Mesenchymal stem cell (in vitro differentiated cells and primary cell): ENCODE measurements around the gene LDLRAD3.
"Not testable (repeated sequence)": the region's sequence is repeated elsewhere in the genome, so short reads cannot be mapped to it uniquely, and the experiment has no call there.

ENCODE experiments used
- DNase-seq: peaks from one replicate; pipeline ENCODE4 v3.0.0-alpha.2; 2013
- H2AFZ ChIP-seq: one replicate; pipeline ENCODE4 v1.6.1; 2013; ENCODE audit warnings: low read depth, mild to moderate bottlenecking, control low read depth, inconsistent platforms, low read length, moderate library complexity
- H2AK5ac ChIP-seq: 2 replicates; pipeline ENCODE4 v1.6.1; 2013; ENCODE audit warnings: low read length, moderate library complexity, mild to moderate bottlenecking, inconsistent platforms; ENCODE audit not compliant: severe bottlenecking
- H2BK120ac ChIP-seq: one replicate; pipeline ENCODE4 v1.6.1; 2013; ENCODE audit warnings: low read depth, mild to moderate bottlenecking, inconsistent platforms, low read length, moderate library complexity
- H2BK12ac ChIP-seq, 2 experiments: one replicate each; pipeline ENCODE4 v1.6.1; 2013; ENCODE audit warnings: inconsistent platforms in 2 of 2, low read length in 2 of 2, mild to moderate bottlenecking in 2 of 2, moderate library complexity in 2 of 2, control low read depth in 1 of 2
- H2BK15ac ChIP-seq: one replicate; pipeline ENCODE4 v1.6.1; 2013; ENCODE audit warnings: mild to moderate bottlenecking, low read depth, inconsistent platforms; ENCODE audit not compliant: poor library complexity, severe bottlenecking
- H2BK5ac ChIP-seq: 2 replicates; pipeline ENCODE4 v1.6.1; 2013; ENCODE audit warnings: low read depth, mild to moderate bottlenecking, low read length, control low read depth, inconsistent platforms; ENCODE audit not compliant: poor library complexity, severe bottlenecking
- H3K14ac ChIP-seq, 2 experiments: one replicate each; pipeline ENCODE4 v1.6.1; 2013; ENCODE audit warnings: inconsistent platforms in 2 of 2, low read length in 2 of 2, control low read depth in 1 of 2, mild to moderate bottlenecking in 1 of 2, moderate library complexity in 1 of 2
- H3K18ac ChIP-seq, 2 experiments: one replicate each; pipeline ENCODE4 v1.6.1; 2013; ENCODE audit warnings: inconsistent platforms in 2 of 2, low read length in 2 of 2, control low read depth in 1 of 2, low read depth in 1 of 2, mild to moderate bottlenecking in 1 of 2
- H3K23ac ChIP-seq, 2 experiments: one replicate each; pipeline ENCODE4 v1.6.1; 2013; ENCODE audit warnings: inconsistent platforms in 2 of 2, low read length in 2 of 2, mild to moderate bottlenecking in 2 of 2, moderate library complexity in 2 of 2, control low read depth in 1 of 2
- H3K27ac ChIP-seq: 2 replicates; pipeline ENCODE4 v1.5.1; 2013; ENCODE audit warnings: mild to moderate bottlenecking, moderate library complexity, low read length, control low read depth, inconsistent platforms; ENCODE audit not compliant: poor library complexity, severe bottlenecking
- H3K27me3 ChIP-seq, 2 experiments: 2 replicates each; pipeline versions ENCODE4 v1.6.1 to v1.7.0; 2013; ENCODE audit warnings: low read length in 2 of 2, mild to moderate bottlenecking in 2 of 2, moderate library complexity in 2 of 2, control low read depth in 1 of 2, inconsistent platforms in 1 of 2; ENCODE audit not compliant: control insufficient read depth in 1 of 2, insufficient read depth in 1 of 2
- H3K36me3 ChIP-seq, 2 experiments: 2 replicates each; pipeline versions ENCODE4 v1.6.1 to v1.7.0; 2013; ENCODE audit warnings: low read length in 2 of 2, control low read depth in 1 of 2, inconsistent platforms in 1 of 2, low read depth in 1 of 2, mild to moderate bottlenecking in 1 of 2; ENCODE audit not compliant: insufficient read depth in 2 of 2, control insufficient read depth in 1 of 2
- H3K4ac ChIP-seq, 2 experiments: one replicate each; pipeline ENCODE4 v1.6.1; 2013; ENCODE audit warnings: inconsistent platforms in 2 of 2, low read length in 2 of 2, mild to moderate bottlenecking in 2 of 2, moderate library complexity in 2 of 2, control low read depth in 1 of 2, low read depth in 1 of 2
- H3K4me1 ChIP-seq: 2 replicates; pipeline ENCODE4 v1.6.1; 2013; ENCODE audit warnings: low read depth, low read length, control low read depth; ENCODE audit not compliant: control insufficient read depth, insufficient read depth
- H3K4me2 ChIP-seq: 2 replicates; pipeline ENCODE4 v1.6.1; 2013; ENCODE audit warnings: low read length, mild to moderate bottlenecking, inconsistent platforms; ENCODE audit not compliant: poor library complexity, severe bottlenecking
- H3K4me3 ChIP-seq, 2 experiments: 2 replicates each; pipeline versions ENCODE4 v1.5.1 to v1.7.0; 2013; ENCODE audit warnings: low read length in 2 of 2, mild to moderate bottlenecking in 2 of 2, control low read depth in 1 of 2, low read depth in 1 of 2; ENCODE audit not compliant: insufficient read depth in 1 of 2
- H3K79me1 ChIP-seq: replicated peaks from 2 replicates; pipeline ENCODE4 v1.6.1; 2013; ENCODE audit warnings: mild to moderate bottlenecking, control low read depth, low read length, inconsistent platforms; ENCODE audit not compliant: poor library complexity, severe bottlenecking
- H3K9ac ChIP-seq: 2 replicates; pipeline ENCODE4 v1.7.0; 2013; ENCODE audit warnings: mild to moderate bottlenecking, low read length, moderate library complexity
- H3K9me3 ChIP-seq: 2 replicates; pipeline ENCODE4 v1.7.0; 2013; ENCODE audit warnings: mild to moderate bottlenecking, low read length; ENCODE audit not compliant: control insufficient read depth
- H4K8ac ChIP-seq: one replicate; pipeline ENCODE4 v1.6.1; 2013; ENCODE audit warnings: inconsistent platforms, mild to moderate bottlenecking, low read length, moderate library complexity
- H4K91ac ChIP-seq: one replicate; pipeline ENCODE4 v1.6.1; 2013; ENCODE audit warnings: mild to moderate bottlenecking, low read length, inconsistent platforms
- WGBS: methylation state at CpG from one replicate; pipeline ENCODE4 v1.1.7; 2013; ENCODE audit warnings: mixed read lengths; 5-methylcytosine and 5-hydroxymethylcytosine counted together

The LDLRAD3 gene

GRCh38 chr11:35909511-35910265 is 34.2 kb upstream of the LDLRAD3 start:
- Histone ChIP-seq H3K4ac (no peak overlapping the region), H3K4me3 (no peak overlapping the region), H3K18ac (no peak overlapping the region), H3K9ac (no peak overlapping the region), H3K27ac (no peak overlapping the region), H2BK12ac (no peak overlapping the region), H2AFZ (no peak overlapping the region), H2AK5ac (no peak overlapping the region), H3K9me3 (no peaks in the 10 kb centered on the region), H3K27me3 (no peaks in the 10 kb centered on the region), H3K79me1 (no peaks in the 10 kb centered on the region), H2BK5ac (no peak overlapping the region), H3K23ac (no peak overlapping the region), H2BK15ac (no peak overlapping the region), H4K91ac (no peak overlapping the region), H3K4me1 (no peaks in the 10 kb centered on the region), H3K14ac (no peak overlapping the region), H2BK120ac (no peak overlapping the region), H3K36me3 (no peaks in the 10 kb centered on the region), H4K8ac (no peak overlapping the region), H3K4me2 (no peak overlapping the region)
- WGBS: 84% methylated on average over 3 of the region's 3 CpGs
- DNase-seq: no peak

GRCh38 chr11:35911013-35911412 is 32.8 kb upstream of the LDLRAD3 start:
- Histone ChIP-seq H3K4ac (no peak overlapping the region), H2BK12ac (no peak overlapping the region), H3K4me1 (no peaks in the 10 kb centered on the region), H3K36me3 (no peaks in the 10 kb centered on the region), H2AK5ac (no peak overlapping the region), H3K4me3 (no peak overlapping the region), H4K8ac (peak overlapping the region; percentile 13), H3K9ac (no peak overlapping the region), H3K9me3 (no peaks in the 10 kb centered on the region), H3K23ac (no peak overlapping the region), H3K4me2 (no peak overlapping the region), H2BK15ac (no peak overlapping the region), H3K18ac (no peak overlapping the region), H3K14ac (no peak overlapping the region), H2AFZ (no peak overlapping the region), H3K79me1 (no peaks in the 10 kb centered on the region), H3K27ac (no peak overlapping the region), H3K27me3 (peaks cover 0 to 10% of the 10 kb centered on the region in 2 experiments), H2BK120ac (no peak overlapping the region), H2BK5ac (no peak overlapping the region), H4K91ac (no peak overlapping the region)
- WGBS: 73% methylated on average over 6 of the region's 6 CpGs
- DNase-seq: no peak

- no peak overlapping the region for H3K4me2 ChIP-seq
- H2BK5ac ChIP-seq: no peak overlapping the region
- H3K27ac ChIP-seq: no peak overlapping the region
- H2BK15ac ChIP-seq: no peak overlapping the region
- H3K4me1 ChIP-seq: no peaks in the 10 kb centered on the region
- H2AFZ ChIP-seq: no peak overlapping the region
- H2BK120ac ChIP-seq: no peak overlapping the region
- no peak for DNase-seq
- H4K8ac ChIP-seq: no peak overlapping the region
- H3K4me3 ChIP-seq: no peak overlapping the region
- no peak overlapping the region for H3K23ac ChIP-seq
- H3K14ac ChIP-seq: no peak overlapping the region
- H3K36me3 ChIP-seq: no peaks in the 10 kb centered on the region
- no peak overlapping the region for H3K18ac ChIP-seq
- H3K27me3 ChIP-seq: peaks cover 0 to 12% of the 10 kb centered on the region in 2 experiments
- no peaks in the 10 kb centered on the region for H3K79me1 ChIP-seq
- H3K9me3 ChIP-seq: no peaks in the 10 kb centered on the region
- H3K9ac ChIP-seq: no peak overlapping the region
- no peak overlapping the region for H2AK5ac ChIP-seq
- H4K91ac ChIP-seq: no peak overlapping the region
- WGBS: 89% methylated on average over 1 of the region's 1 CpG
- no peak overlapping the region for H3K4ac ChIP-seq
- H2BK12ac ChIP-seq: no peak overlapping the region
Measured at GRCh38 chr11:35911616-35912165, 32.2 kb upstream of the LDLRAD3 start.

- H2AK5ac ChIP-seq, H3K4me1 ChIP-seq, DNase-seq, H3K18ac ChIP-seq, H2BK12ac ChIP-seq, H3K23ac ChIP-seq, H2BK5ac ChIP-seq, H2AFZ ChIP-seq, H3K14ac ChIP-seq, H3K36me3 ChIP-seq, H3K79me1 ChIP-seq, H3K9me3 ChIP-seq, H2BK120ac ChIP-seq, H2BK15ac ChIP-seq, H3K27ac ChIP-seq, H3K4me3 ChIP-seq, H4K91ac ChIP-seq, H4K8ac ChIP-seq, H3K4me2 ChIP-seq, H3K4ac ChIP-seq, H3K9ac ChIP-seq: not testable (repeated sequence)
- H3K27me3 ChIP-seq: peaks cover 3 to 19% of the 10 kb centered on the region in 2 experiments
- 93% methylated on average over 3 of the region's 7 CpGs for WGBS
Measured at GRCh38 chr11:35912436-35912835, 31.4 kb upstream of the LDLRAD3 start.
